ENCODE data around the gene USP19.

DNA sequence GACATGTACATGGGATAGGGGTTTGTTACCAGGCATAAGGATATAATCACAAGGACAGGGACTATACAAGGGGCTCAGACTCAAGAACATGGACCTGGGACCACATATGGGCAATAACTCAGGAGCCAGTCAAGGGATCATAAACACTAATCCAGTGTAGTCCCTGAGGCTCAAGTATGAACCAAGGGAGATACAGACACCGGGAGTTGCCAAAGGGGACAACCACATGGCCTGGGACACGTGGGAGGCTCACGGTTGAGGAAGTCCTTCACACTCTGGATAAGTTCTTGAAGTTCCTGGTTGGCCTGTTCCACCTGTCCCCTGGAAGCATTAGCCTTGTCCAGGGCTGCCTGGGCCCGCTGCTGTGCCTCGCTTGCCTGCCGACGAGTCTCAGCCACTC is 1.8 kb upstream of the USP19 start:
- TF ChIP-seq, protein P1, sequence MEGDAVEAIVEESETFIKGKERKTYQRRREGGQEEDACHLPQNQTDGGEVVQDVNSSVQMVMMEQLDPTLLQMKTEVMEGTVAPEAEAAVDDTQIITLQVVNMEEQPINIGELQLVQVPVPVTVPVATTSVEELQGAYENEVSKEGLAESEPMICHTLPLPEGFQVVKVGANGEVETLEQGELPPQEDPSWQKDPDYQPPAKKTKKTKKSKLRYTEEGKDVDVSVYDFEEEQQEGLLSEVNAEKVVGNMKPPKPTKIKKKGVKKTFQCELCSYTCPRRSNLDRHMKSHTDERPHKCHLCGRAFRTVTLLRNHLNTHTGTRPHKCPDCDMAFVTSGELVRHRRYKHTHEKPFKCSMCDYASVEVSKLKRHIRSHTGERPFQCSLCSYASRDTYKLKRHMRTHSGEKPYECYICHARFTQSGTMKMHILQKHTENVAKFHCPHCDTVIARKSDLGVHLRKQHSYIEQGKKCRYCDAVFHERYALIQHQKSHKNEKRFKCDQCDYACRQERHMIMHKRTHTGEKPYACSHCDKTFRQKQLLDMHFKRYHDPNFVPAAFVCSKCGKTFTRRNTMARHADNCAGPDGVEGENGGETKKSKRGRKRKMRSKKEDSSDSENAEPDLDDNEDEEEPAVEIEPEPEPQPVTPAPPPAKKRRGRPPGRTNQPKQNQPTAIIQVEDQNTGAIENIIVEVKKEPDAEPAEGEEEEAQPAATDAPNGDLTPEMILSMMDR (IDR thresholded peaks at IDR 0.05; ENCODE audit: low read depth, low read length, missing input control), result no peak
- TF ChIP-seq RAD21 (IDR thresholded peaks at IDR 0.05) (no peak), JUND (IDR thresholded peaks at IDR 0.05) (no peak), TAF1 (conservative IDR thresholded peaks at IDR 0.05) (no peak), GABPA (IDR thresholded peaks at IDR 0.05 in 1 of 2, conservative IDR thresholded peaks at IDR 0.05 in 1 of 2) (no peak), NR2F2 (IDR thresholded peaks at IDR 0.05) (no peak), EGR1 (IDR thresholded peaks at IDR 0.05; ENCODE audit: low read depth in 2 of 2) (no peak), YY1 (IDR thresholded peaks at IDR 0.05) (no peak)
- TF ChIP-seq, protein P2, sequence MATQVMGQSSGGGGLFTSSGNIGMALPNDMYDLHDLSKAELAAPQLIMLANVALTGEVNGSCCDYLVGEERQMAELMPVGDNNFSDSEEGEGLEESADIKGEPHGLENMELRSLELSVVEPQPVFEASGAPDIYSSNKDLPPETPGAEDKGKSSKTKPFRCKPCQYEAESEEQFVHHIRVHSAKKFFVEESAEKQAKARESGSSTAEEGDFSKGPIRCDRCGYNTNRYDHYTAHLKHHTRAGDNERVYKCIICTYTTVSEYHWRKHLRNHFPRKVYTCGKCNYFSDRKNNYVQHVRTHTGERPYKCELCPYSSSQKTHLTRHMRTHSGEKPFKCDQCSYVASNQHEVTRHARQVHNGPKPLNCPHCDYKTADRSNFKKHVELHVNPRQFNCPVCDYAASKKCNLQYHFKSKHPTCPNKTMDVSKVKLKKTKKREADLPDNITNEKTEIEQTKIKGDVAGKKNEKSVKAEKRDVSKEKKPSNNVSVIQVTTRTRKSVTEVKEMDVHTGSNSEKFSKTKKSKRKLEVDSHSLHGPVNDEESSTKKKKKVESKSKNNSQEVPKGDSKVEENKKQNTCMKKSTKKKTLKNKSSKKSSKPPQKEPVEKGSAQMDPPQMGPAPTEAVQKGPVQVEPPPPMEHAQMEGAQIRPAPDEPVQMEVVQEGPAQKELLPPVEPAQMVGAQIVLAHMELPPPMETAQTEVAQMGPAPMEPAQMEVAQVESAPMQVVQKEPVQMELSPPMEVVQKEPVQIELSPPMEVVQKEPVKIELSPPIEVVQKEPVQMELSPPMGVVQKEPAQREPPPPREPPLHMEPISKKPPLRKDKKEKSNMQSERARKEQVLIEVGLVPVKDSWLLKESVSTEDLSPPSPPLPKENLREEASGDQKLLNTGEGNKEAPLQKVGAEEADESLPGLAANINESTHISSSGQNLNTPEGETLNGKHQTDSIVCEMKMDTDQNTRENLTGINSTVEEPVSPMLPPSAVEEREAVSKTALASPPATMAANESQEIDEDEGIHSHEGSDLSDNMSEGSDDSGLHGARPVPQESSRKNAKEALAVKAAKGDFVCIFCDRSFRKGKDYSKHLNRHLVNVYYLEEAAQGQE (IDR thresholded peaks at IDR 0.05), result no peak
- TF ChIP-seq, protein P3, sequence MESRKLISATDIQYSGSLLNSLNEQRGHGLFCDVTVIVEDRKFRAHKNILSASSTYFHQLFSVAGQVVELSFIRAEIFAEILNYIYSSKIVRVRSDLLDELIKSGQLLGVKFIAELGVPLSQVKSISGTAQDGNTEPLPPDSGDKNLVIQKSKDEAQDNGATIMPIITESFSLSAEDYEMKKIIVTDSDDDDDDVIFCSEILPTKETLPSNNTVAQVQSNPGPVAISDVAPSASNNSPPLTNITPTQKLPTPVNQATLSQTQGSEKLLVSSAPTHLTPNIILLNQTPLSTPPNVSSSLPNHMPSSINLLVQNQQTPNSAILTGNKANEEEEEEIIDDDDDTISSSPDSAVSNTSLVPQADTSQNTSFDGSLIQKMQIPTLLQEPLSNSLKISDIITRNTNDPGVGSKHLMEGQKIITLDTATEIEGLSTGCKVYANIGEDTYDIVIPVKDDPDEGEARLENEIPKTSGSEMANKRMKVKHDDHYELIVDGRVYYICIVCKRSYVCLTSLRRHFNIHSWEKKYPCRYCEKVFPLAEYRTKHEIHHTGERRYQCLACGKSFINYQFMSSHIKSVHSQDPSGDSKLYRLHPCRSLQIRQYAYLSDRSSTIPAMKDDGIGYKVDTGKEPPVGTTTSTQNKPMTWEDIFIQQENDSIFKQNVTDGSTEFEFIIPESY (IDR thresholded peaks at IDR 0.05), result no peak
- TF ChIP-seq, protein P4, sequence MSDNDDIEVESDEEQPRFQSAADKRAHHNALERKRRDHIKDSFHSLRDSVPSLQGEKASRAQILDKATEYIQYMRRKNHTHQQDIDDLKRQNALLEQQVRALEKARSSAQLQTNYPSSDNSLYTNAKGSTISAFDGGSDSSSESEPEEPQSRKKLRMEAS (IDR thresholded peaks at IDR 0.05), result no peak
- TF ChIP-seq, protein P5, sequence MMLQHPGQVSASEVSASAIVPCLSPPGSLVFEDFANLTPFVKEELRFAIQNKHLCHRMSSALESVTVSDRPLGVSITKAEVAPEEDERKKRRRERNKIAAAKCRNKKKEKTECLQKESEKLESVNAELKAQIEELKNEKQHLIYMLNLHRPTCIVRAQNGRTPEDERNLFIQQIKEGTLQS (IDR thresholded peaks at IDR 0.05), result no peak
